Measurements from ENCODE around the gene ISCU. TPM values are rescaled to one million over a fixed set of nuclear protein-coding genes. Genes with fewer than 3 reads are reported as not detected.
A peak's percentile ranks its signal among the peaks of the same experiment; 100 is the strongest.

The ISCU gene
- total and polyA plus RNA-seq, 9 of the 15 experiments (the other 6 are each of a cell fraction or from before 2014, with no cell fraction given): 15.9 to 92.5 (median 77.3) TPM

- no peak for TF ChIP-seq RERE (CRISPR knock-in tag; IDR thresholded peaks at IDR 0.05; ENCODE audit: borderline replicate concordance)
- no peak for TF ChIP-seq ZNF133 (CRISPR knock-in tag; IDR thresholded peaks at IDR 0.05)
- TF ChIP-seq SAFB2 (IDR thresholded peaks at IDR 0.05; ENCODE audit: borderline replicate concordance, low read depth, low read length, severe bottlenecking): no peak
- TF ChIP-seq RAD51 (IDR thresholded peaks at IDR 0.05; ENCODE audit: borderline replicate concordance, low read depth): no peak
- TF ChIP-seq, protein P1, sequence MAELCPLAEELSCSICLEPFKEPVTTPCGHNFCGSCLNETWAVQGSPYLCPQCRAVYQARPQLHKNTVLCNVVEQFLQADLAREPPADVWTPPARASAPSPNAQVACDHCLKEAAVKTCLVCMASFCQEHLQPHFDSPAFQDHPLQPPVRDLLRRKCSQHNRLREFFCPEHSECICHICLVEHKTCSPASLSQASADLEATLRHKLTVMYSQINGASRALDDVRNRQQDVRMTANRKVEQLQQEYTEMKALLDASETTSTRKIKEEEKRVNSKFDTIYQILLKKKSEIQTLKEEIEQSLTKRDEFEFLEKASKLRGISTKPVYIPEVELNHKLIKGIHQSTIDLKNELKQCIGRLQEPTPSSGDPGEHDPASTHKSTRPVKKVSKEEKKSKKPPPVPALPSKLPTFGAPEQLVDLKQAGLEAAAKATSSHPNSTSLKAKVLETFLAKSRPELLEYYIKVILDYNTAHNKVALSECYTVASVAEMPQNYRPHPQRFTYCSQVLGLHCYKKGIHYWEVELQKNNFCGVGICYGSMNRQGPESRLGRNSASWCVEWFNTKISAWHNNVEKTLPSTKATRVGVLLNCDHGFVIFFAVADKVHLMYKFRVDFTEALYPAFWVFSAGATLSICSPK (IDR thresholded peaks at IDR 0.05; ENCODE audit: borderline replicate concordance): no peak
- TF ChIP-seq RBM25 (IDR thresholded peaks at IDR 0.05; ENCODE audit: low read depth, low read length, severe bottlenecking): no peak
- TF ChIP-seq ZNF212 (CRISPR knock-in tag; IDR thresholded peaks at IDR 0.05): no peak
- no peak for TF ChIP-seq CBX3 (IDR thresholded peaks at IDR 0.05; ENCODE audit: borderline replicate concordance in 1 of 2, low read length in 2 of 2)
- TF ChIP-seq E2F4 (CRISPR knock-in tag; IDR thresholded peaks at IDR 0.05; ENCODE audit: low read depth): no peak; the same call in 1 of the 2 replicates
- TF ChIP-seq NEUROD1 (IDR thresholded peaks at IDR 0.05; ENCODE audit: borderline replicate concordance, low read depth, low read length, partially characterized antibody): peak; percentile 32
- TF ChIP-seq, protein P2, sequence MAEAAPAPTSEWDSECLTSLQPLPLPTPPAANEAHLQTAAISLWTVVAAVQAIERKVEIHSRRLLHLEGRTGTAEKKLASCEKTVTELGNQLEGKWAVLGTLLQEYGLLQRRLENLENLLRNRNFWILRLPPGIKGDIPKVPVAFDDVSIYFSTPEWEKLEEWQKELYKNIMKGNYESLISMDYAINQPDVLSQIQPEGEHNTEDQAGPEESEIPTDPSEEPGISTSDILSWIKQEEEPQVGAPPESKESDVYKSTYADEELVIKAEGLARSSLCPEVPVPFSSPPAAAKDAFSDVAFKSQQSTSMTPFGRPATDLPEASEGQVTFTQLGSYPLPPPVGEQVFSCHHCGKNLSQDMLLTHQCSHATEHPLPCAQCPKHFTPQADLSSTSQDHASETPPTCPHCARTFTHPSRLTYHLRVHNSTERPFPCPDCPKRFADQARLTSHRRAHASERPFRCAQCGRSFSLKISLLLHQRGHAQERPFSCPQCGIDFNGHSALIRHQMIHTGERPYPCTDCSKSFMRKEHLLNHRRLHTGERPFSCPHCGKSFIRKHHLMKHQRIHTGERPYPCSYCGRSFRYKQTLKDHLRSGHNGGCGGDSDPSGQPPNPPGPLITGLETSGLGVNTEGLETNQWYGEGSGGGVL (CRISPR knock-in tag; IDR thresholded peaks at IDR 0.05): no peak
- TF ChIP-seq ZKSCAN8 (CRISPR knock-in tag; IDR thresholded peaks at IDR 0.05): 0 out of 2 replicates have a peak, but pooled peaks have one; percentile 29
- peak; percentile 91 for TF ChIP-seq ETV1 (tag; conservative IDR thresholded peaks at IDR 0.05; ENCODE audit: low read depth)
- TF ChIP-seq FIP1L1 (IDR thresholded peaks at IDR 0.05; ENCODE audit: low read depth, low read length, poor library complexity, severe bottlenecking): peak; percentile 43
- no peak for TF ChIP-seq TCF3 (CRISPR knock-in tag; IDR thresholded peaks at IDR 0.05)
These were observed 1.4 kb upstream of the ISCU start, which contains the start of gene SART3 (continued) for GRCh38 chr12:108560752-108561719.
